Bronchial epithelial cell (primary cell): ENCODE data around the gene CCR7. TPM values are rescaled to one million over a fixed set of nuclear protein-coding genes. Genes with fewer than 3 reads are reported as not detected.

Experiments used
- DNase-seq: peaks from one replicate; pipeline ENCODE4 v3.0.0-alpha.2; 2010; ENCODE audit warnings: low read depth
- FAIRE-seq: peaks from 2 replicates; lab custom pipeline; 2011; peaks lifted over from hg19 to GRCh38; lab: Jason Lieb, UNC
- H3K27me3 ChIP-seq: 2 replicates; pipeline ENCODE4 v1.5.1; 2011; ENCODE audit warnings: low read length; ENCODE audit not compliant: control insufficient read depth, insufficient read depth
- H3K36me3 ChIP-seq: 2 replicates; pipeline ENCODE4 v1.5.1; 2011; ENCODE audit warnings: low read length; ENCODE audit not compliant: control insufficient read depth, insufficient read depth
- H3K4me3 ChIP-seq: 2 replicates; pipeline ENCODE4 v1.5.1; 2011; ENCODE audit warnings: mild to moderate bottlenecking, low read depth, low read length, control low read depth
- CTCF ChIP-seq: IDR thresholded peaks from 2 replicates; pipeline ENCODE4 v1.5.1; 2011; ENCODE audit warnings: mild to moderate bottlenecking, moderate library complexity, low read length, control low read depth, inconsistent platforms; ENCODE audit not compliant: insufficient read depth, severe bottlenecking
- total RNA-seq: library from RNA; depleted of rRNA; stranded (reverse); fragments of >200 nt; gene quantifications from 2 replicates; pipeline ENCODE4 v1.2.1, GENCODE V29; 2014

Gene CCR7
- total RNA-seq, 1 donor from 2014 or later, result not detected

- FAIRE-seq (no peak), DNase-seq (no peak)
- no peaks in the 10 kb centered on the region for H3K36me3 ChIP-seq
- H3K4me3 ChIP-seq, result no peak overlapping the region
- no peak for TF ChIP-seq CTCF
- H3K27me3 ChIP-seq, result peaks cover 12% of the 10 kb centered on the region
Observed at GRCh38 chr17:40565769-40566409, 617 bp upstream of the CCR7 start.

- no peak for TF ChIP-seq CTCF
Observed at GRCh38 chr17:40564195-40564882, 933 bp downstream of the CCR7 start.

GRCh38 chr17:40563220-40564052 lies 1.8 kb downstream of the CCR7 start:
- DNase-seq, result no peak
- Histone ChIP-seq H3K36me3 (no peaks in the 10 kb centered on the region), H3K4me3 (no peak overlapping the region), H3K27me3 (peaks cover 6% of the 10 kb centered on the region)
- no peak for TF ChIP-seq CTCF
- no peak for FAIRE-seq

More at GRCh38 chr17:40564195-40564882, 933 bp downstream of the CCR7 start:
- FAIRE-seq (no peak), DNase-seq (no peak)
- Histone ChIP-seq H3K27me3 (peaks cover 11% of the 10 kb centered on the region), H3K4me3 (no peak overlapping the region), H3K36me3 (no peaks in the 10 kb centered on the region)

GRCh38 chr17:40562838-40563219 lies 2.4 kb downstream of the CCR7 start:
- H3K27me3 ChIP-seq, result peaks cover 6% of the 10 kb centered on the region
- no peak overlapping the region for H3K4me3 ChIP-seq
- DNase-seq (no peak), FAIRE-seq (no peak)
- TF ChIP-seq CTCF, result no peak
- no peaks in the 10 kb centered on the region for H3K36me3 ChIP-seq

- no peak for FAIRE-seq
- Histone ChIP-seq H3K36me3 (no peaks in the 10 kb centered on the region), H3K4me3 (no peak overlapping the region), H3K27me3 (peaks cover 6% of the 10 kb centered on the region)
- DNase-seq, result no peak
- peak; percentile 17 for TF ChIP-seq CTCF
Observed at GRCh38 chr17:40561871-40562611, 3.2 kb downstream of the CCR7 start.
